ENCODE data around the gene DOCK6. TPM values are rescaled to one million over a fixed set of nuclear protein-coding genes. Genes with fewer than 3 reads are reported as not detected.

DOCK6 gene
- total and polyA plus RNA-seq, 2 experiments from 2014 or later = 17.4 to 36.8 TPM

GRCh38 chr19:11286312-11286974 lies 24.1 kb upstream of the DOCK6 start:
- TF ChIP-seq EZH2 (IDR thresholded peaks at IDR 0.05; ENCODE audit: borderline replicate concordance) = no peak
- TF ChIP-seq EZH2phosphoT487 (IDR thresholded peaks at IDR 0.05; ENCODE audit: low read depth, severe bottlenecking, unreplicated experiment) = no peak
- no peak for TF ChIP-seq CTCF (IDR thresholded peaks at IDR 0.05; ENCODE audit: poor library complexity)
- no peak overlapping the region for H3K27ac ChIP-seq
- 80% methylated on average over 6 of the region's 6 CpGs for WGBS (ENCODE audit: low lambda C conversion rate, missing lambda C conversion rate)

GRCh38 chr19:11284515-11284914 lies 22.2 kb upstream of the DOCK6 start:
- Histone ChIP-seq H3K4me3 (no peak overlapping the region), H3K36me3 (replicated peaks; ENCODE audit: insufficient read depth, low read depth) (no peaks in the 10 kb centered on the region), H3K9me2 (replicated peaks; ENCODE audit: insufficient read depth) (no peaks in the 10 kb centered on the region), H3K27ac (no peak overlapping the region), H4K20me1 (ENCODE audit: insufficient read depth, poor library complexity, severe bottlenecking) (no peaks in the 10 kb centered on the region), H3K79me2 (no peaks in the 10 kb centered on the region), H2AFZ (no peak overlapping the region), H3K4me1 (ENCODE audit: insufficient read depth) (no peaks in the 10 kb centered on the region), H3K9me3 (ENCODE audit: low read depth) (no peaks in the 10 kb centered on the region), H3K27me3 (no peaks in the 10 kb centered on the region), H3K4me2 (no peak overlapping the region)
- TF ChIP-seq EZH2phosphoT487 (IDR thresholded peaks at IDR 0.05; ENCODE audit: low read depth, severe bottlenecking, unreplicated experiment) (no peak), EZH2 (IDR thresholded peaks at IDR 0.05; ENCODE audit: borderline replicate concordance) (no peak), CTCF (IDR thresholded peaks at IDR 0.05; ENCODE audit: poor library complexity) (no peak)
- 75% methylated on average over 6 of the region's 6 CpGs for WGBS (ENCODE audit: low lambda C conversion rate, missing lambda C conversion rate)
- DNase-seq (ENCODE audit: low spot score) = no peak

More at GRCh38 chr19:11286312-11286974, 24.1 kb upstream of the DOCK6 start:
- Histone ChIP-seq H3K79me2 (no peaks in the 10 kb centered on the region), H4K20me1 (ENCODE audit: insufficient read depth, poor library complexity, severe bottlenecking) (no peaks in the 10 kb centered on the region), H3K4me3 (no peak overlapping the region), H3K36me3 (replicated peaks; ENCODE audit: insufficient read depth, low read depth) (no peaks in the 10 kb centered on the region), H3K4me1 (ENCODE audit: insufficient read depth) (no peaks in the 10 kb centered on the region), H3K27me3 (no peaks in the 10 kb centered on the region), H3K4me2 (no peak overlapping the region), H2AFZ (no peak overlapping the region), H3K9me2 (replicated peaks; ENCODE audit: insufficient read depth) (no peaks in the 10 kb centered on the region), H3K9me3 (ENCODE audit: low read depth) (no peaks in the 10 kb centered on the region)
- no peak for DNase-seq (ENCODE audit: low spot score)

GRCh38 chr19:11281356-11282049 lies 19.2 kb upstream of the DOCK6 start:
- 80% methylated on average over 11 of the region's 11 CpGs for WGBS (ENCODE audit: low lambda C conversion rate, missing lambda C conversion rate)
- TF ChIP-seq EZH2phosphoT487 (IDR thresholded peaks at IDR 0.05; ENCODE audit: low read depth, severe bottlenecking, unreplicated experiment) (no peak), CTCF (IDR thresholded peaks at IDR 0.05; ENCODE audit: poor library complexity) (no peak), EZH2 (IDR thresholded peaks at IDR 0.05; ENCODE audit: borderline replicate concordance) (no peak)
- H3K27ac ChIP-seq = no peak overlapping the region
- no peaks in the 10 kb centered on the region for H4K20me1 ChIP-seq (ENCODE audit: insufficient read depth, poor library complexity, severe bottlenecking)
- no peaks in the 10 kb centered on the region for H3K27me3 ChIP-seq
- H3K9me2 ChIP-seq (replicated peaks; ENCODE audit: insufficient read depth) = no peaks in the 10 kb centered on the region
- H2AFZ ChIP-seq = no peak overlapping the region
- no peak overlapping the region for H3K4me3 ChIP-seq
- no peaks in the 10 kb centered on the region for H3K36me3 ChIP-seq (replicated peaks; ENCODE audit: insufficient read depth, low read depth)
- no peaks in the 10 kb centered on the region for H3K4me1 ChIP-seq (ENCODE audit: insufficient read depth)
- DNase-seq (ENCODE audit: low spot score) = no peak
- no peak overlapping the region for H3K4me2 ChIP-seq
- H3K9me3 ChIP-seq (ENCODE audit: low read depth) = no peaks in the 10 kb centered on the region
- no peaks in the 10 kb centered on the region for H3K79me2 ChIP-seq

All from hepatocyte (in vitro differentiated cells).